Measurements from ENCODE around the gene PPARA. TPM values are rescaled to one million over a fixed set of nuclear protein-coding genes. Genes with fewer than 3 reads are reported as not detected.

Gene PPARA
- total RNA-seq, 2 donors from 2014 or later: 15.4 to 18.6 TPM

- Histone ChIP-seq H3K27me3 (ENCODE audit: control insufficient read depth, insufficient read depth, low read length, poor library complexity, severe bottlenecking) (no peaks in the 10 kb centered on the region), H3K27ac (ENCODE audit: low read depth, low read length) (no peak overlapping the region), H3K4me3 (ENCODE audit: low read length) (no peak overlapping the region), H3K9ac (ENCODE audit: extremely low read depth, low read length, poor library complexity, severe bottlenecking) (no peak overlapping the region), H3K9me3 (ENCODE audit: control insufficient read depth, low read length) (no peaks in the 10 kb centered on the region), H3K4me1 (ENCODE audit: control insufficient read depth, insufficient read depth, low read length) (no peaks in the 10 kb centered on the region), H3K36me3 (ENCODE audit: control insufficient read depth, insufficient read depth, low read length) (no peaks in the 10 kb centered on the region)
- no peak for TF ChIP-seq CTCF (conservative IDR thresholded peaks at IDR 0.05)
- Mint-ChIP-seq H3K27me3 (ENCODE audit: insufficient read depth) (no peaks in the 10 kb centered on the region), H3K9me3 (no peaks in the 10 kb centered on the region), H3K4me1 (peaks cover 4% of the 10 kb centered on the region), H3K36me3 (ENCODE audit: low read depth) (no peaks in the 10 kb centered on the region), H3K4me3 (no peak overlapping the region), H3K27ac (no peak overlapping the region)
- WGBS, 2 experiments (ENCODE audit: insufficient coverage in 1 of 2, insufficient read length in 1 of 2): 94 to 97% methylated on average over 19 to 35 of the region's 35 CpGs
- no peak for DNase-seq
Observed at GRCh38 chr22:46107089-46107664, 43.1 kb upstream of the PPARA start.

GRCh38 chr22:46107753-46108563 lies 42.4 kb upstream of the PPARA start:
- Histone ChIP-seq H3K36me3 (ENCODE audit: control insufficient read depth, insufficient read depth, low read length) (no peaks in the 10 kb centered on the region), H3K4me1 (ENCODE audit: control insufficient read depth, insufficient read depth, low read length) (no peaks in the 10 kb centered on the region), H3K9ac (ENCODE audit: extremely low read depth, low read length, poor library complexity, severe bottlenecking) (no peak overlapping the region), H3K9me3 (ENCODE audit: control insufficient read depth, low read length) (no peaks in the 10 kb centered on the region), H3K27ac (ENCODE audit: low read depth, low read length) (no peak overlapping the region), H3K4me3 (ENCODE audit: low read length) (no peak overlapping the region), H3K27me3 (ENCODE audit: control insufficient read depth, insufficient read depth, low read length, poor library complexity, severe bottlenecking) (no peaks in the 10 kb centered on the region)
- Mint-ChIP-seq H3K9me3 (no peaks in the 10 kb centered on the region), H3K4me3 (no peak overlapping the region), H3K36me3 (ENCODE audit: low read depth) (no peaks in the 10 kb centered on the region), H3K27ac (no peak overlapping the region), H3K4me1 (peaks cover 4% of the 10 kb centered on the region), H3K27me3 (ENCODE audit: insufficient read depth) (no peaks in the 10 kb centered on the region)
- 89 to 92% methylated on average over 13 to 22 of the region's 22 CpGs for WGBS, 2 experiments (ENCODE audit: insufficient coverage in 1 of 2, insufficient read length in 1 of 2)
- TF ChIP-seq CTCF (conservative IDR thresholded peaks at IDR 0.05): no peak
- no peak for DNase-seq

- no peaks in the 10 kb centered on the region for H3K36me3 ChIP-seq (ENCODE audit: control insufficient read depth, insufficient read depth, low read length)
- no peaks in the 10 kb centered on the region for H3K9me3 ChIP-seq (ENCODE audit: control insufficient read depth, low read length)
- peak; percentile 84 for DNase-seq
- WGBS, 2 experiments (ENCODE audit: insufficient coverage in 1 of 2, insufficient read length in 1 of 2): 91% methylated on average over 14 to 20 of the region's 20 CpGs
- no peak overlapping the region for H3K4me3 ChIP-seq (ENCODE audit: low read length)
- no peak overlapping the region for H3K9ac ChIP-seq (ENCODE audit: extremely low read depth, low read length, poor library complexity, severe bottlenecking)
- no peaks in the 10 kb centered on the region for H3K27me3 Mint-ChIP-seq (ENCODE audit: insufficient read depth)
- no peak overlapping the region for H3K4me3 Mint-ChIP-seq
- H3K27ac Mint-ChIP-seq: peak overlapping the region; percentile 21
- no peaks in the 10 kb centered on the region for H3K9me3 Mint-ChIP-seq
- H3K4me1 Mint-ChIP-seq: peaks cover 4% of the 10 kb centered on the region
- H3K36me3 Mint-ChIP-seq (ENCODE audit: low read depth): no peaks in the 10 kb centered on the region
- no peaks in the 10 kb centered on the region for H3K27me3 ChIP-seq (ENCODE audit: control insufficient read depth, insufficient read depth, low read length, poor library complexity, severe bottlenecking)
- H3K4me1 ChIP-seq (ENCODE audit: control insufficient read depth, insufficient read depth, low read length): no peaks in the 10 kb centered on the region
- peak; percentile 21 for TF ChIP-seq CTCF (conservative IDR thresholded peaks at IDR 0.05)
- no peak overlapping the region for H3K27ac ChIP-seq (ENCODE audit: low read depth, low read length)
Observed at GRCh38 chr22:46108564-46109473, 41.5 kb upstream of the PPARA start.
